Raji (cell line): ENCODE results near the gene RAPGEF3.

Source experiments
- POLR2A ChIP-seq: IDR thresholded peaks from 2 replicates; pipeline ENCODE4 v1.6.1; 2011; ENCODE audit warnings: low read depth, low read length, control low read depth; ENCODE audit not compliant: insufficient read depth

Gene RAPGEF3

GRCh38 chr12:47755655-47756562, 2.8 kb downstream of the RAPGEF3 start:
- TF ChIP-seq POLR2A: no peak

DNA sequence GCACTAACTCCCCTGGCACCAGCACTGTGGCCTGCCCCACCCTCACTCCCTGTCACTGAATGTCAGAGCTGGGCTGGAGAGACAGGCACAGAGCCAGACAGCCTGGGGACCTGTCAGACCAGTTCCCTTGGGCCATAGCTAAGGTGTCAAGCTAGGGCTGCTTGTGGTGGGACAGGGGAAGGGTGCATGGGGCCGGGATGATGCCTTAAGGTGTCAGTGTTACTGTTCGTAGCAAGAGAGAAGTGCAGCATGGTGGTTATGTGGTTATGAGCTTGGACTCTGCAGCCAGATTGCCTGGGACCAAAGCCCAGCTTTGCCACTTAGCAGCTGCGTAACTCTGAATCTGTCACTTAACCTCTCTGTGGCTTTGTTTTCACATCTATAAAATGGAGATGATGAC, 3.8 kb downstream of the RAPGEF3 start:
- no peak for TF ChIP-seq POLR2A

DNA sequence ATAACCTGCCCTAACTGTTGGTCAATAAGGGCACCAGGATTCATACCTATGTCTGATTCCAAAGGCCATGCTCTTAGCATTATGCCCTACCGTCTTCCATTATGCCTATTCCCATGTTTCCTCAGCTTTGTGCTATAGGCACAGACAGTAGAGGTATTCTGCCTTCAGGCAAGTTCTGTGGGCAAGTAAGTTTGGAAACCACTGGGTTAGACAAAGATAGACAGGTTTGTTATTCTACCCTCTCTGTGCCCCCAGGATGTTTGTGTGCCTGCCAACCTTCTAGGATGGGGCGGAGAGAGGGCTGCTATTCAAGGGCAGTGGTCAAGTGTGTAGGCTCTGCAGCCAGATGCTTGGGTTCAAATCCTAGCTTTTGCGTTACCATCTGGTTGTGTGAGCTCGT, 4.6 kb downstream of the RAPGEF3 start:
- no peak for TF ChIP-seq POLR2A

DNA sequence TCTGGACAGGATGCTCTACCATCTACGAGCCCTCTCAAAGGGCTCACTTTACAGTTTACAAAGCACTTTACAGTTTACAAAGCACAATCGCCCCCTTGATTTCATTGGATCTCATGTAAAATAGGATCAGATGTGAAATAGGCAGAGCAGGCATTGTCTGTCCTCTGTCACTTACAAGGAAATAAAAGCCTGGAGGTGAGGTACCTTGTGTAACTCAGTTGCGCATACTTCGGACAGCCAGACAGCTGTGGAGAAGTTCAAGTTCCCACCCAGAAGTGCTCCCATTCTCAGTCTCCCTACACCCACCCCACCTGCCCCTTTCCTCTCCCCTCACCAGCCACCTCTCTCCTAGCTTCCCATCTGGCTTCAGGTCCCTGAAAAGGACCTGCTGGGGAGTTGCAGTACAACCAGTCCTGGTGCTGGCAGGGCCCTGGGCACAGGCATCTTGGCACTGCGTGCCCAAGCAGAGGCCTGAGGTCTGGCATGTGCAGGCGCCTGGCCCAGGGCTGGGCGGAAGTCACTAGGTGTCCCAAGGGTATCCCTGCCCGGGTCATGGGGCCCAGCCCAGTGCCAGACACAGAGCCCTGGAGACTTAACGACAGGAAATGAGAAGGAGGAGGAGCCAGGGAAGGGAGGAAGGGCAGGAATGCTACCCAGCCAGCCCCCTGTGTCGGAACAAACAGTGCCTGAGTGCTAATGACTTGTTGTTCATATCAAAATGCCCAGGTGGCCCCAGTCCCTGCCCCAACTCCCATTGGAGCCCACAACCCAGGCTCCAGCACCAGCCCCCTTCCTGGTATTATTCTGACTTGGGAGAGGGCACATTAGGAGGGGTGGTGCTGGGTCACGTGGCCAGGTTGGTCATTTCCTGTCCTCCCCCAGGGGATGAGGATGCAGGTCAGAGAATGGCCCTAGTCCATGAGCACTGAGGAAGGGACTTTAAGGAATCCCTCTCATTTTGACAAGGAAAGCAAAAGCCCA, 5.4 kb downstream of the RAPGEF3 start:
- no peak for TF ChIP-seq POLR2A

- TF ChIP-seq POLR2A: no peak
Observed at GRCh38 chr12:47752552-47752951, 6.1 kb downstream of the RAPGEF3 start.

- TF ChIP-seq POLR2A: no peak
Observed at GRCh38 chr12:47752121-47752520, 6.6 kb downstream of the RAPGEF3 start.

DNA sequence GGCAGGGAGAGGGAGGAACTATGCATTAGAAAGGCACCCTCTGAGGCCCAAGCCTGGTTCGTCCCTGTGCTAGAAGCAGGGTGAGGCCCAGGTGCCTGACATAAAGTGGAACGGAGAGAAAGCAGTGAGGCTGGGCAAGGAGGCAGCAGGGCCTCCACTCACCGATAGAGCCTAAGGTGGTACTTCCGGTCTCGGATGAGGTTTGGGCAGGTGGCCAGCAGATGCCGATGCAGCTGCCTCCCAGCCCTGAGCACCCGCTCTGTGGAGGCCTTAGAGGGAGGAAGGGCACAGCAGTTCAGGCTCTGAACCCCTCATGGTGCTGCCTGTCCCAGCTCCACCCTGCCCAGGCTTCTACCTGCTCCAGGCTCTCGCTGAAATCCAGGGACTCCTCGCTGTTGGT, 7.1 kb downstream of the RAPGEF3 start:
- no peak for TF ChIP-seq POLR2A

DNA sequence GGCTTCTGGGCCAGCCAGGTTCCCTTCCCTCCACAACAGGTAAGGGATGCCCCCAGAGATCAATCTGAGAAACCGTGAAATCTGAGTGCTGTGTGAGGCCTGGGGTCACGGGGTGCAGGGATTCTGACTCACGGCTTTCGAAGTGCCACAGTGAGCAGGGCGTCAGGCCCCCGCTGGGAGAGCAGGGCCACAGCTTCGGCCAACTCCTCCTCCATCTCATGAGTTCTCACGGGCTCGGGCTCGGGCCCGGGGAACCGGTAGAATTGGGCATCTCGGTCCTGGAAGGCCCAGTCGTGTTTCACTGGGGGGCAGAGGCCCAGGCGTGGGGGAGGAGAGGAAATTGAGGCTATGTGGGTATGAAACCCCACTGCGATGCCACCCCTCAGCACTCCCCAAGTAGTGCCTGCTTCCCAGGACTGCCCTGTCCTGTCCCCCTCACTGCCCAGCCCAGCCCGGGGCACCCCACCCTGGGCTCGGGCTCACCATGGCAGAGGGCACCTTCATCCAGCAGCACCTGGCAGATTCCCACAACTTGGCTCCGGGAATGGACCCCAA, 7.7 kb downstream of the RAPGEF3 start:
- no peak for TF ChIP-seq POLR2A

- TF ChIP-seq POLR2A: no peak
Observed at GRCh38 chr12:47750229-47750798, 8.4 kb downstream of the RAPGEF3 start.

DNA sequence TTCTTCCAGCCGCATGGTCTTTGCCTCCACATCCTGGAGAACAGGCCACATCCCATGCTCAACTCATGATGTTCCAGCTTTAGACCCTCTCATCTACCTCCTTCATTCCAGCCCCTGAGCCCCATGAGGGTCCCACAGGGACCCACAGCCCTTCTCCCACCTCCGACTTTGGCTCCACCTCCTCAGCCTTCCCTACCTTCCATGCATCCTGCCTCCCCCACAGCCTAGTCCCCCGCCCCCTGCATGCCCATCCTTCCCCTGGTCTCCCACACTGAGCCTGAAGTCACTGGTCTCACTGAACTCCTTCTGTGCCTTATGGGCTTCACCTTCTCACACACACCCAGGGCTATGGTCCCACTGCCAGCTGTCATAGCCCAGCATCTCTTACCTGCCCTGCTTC, 9.8 kb downstream of the RAPGEF3 start:
- TF ChIP-seq POLR2A: no peak

- TF ChIP-seq POLR2A: no peak
Observed at GRCh38 chr12:47748507-47748828, 10.2 kb downstream of the RAPGEF3 start.

DNA sequence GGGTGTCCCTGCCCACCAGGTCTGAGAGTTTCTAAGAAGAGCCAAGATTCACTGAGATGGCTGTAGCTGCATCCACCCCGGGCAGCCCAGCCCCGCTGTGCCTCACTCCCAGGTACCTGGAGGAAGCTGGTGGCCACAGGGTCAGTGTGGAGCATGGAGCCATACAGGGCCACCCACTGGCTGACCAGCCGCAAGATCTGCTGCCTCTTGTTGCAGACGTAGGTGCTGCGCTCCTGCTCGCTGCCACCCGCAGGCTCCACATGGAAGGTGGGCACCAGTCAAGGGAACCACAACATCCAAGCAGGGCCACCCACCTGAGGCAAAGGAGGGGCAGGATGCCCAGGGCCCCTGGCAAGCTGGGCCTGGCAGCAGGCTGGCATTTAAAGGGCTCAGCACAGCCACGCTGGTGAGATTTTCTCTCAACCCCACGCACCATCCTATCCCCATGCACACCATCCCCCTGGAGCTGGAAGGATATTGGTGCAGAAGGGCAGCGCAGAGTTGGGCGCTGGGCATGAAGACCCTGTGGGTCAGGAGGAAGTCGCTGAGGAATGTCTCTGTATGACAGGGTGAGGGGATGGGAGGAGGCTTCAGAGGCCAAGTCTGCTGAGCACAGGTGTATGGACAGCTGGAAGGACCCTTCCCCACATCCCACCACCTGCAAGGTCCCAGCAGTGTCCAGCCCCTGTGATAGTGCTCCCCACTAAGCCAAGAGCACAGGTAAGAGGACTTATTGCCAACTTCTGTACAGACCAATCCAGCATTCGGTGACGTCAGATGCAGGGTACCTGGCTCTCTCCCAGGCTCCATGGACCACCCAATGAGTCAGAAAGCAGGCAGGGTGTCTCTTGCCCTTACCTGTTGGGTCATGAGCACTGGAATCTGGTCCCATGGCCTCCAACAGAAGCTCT, 10.8 kb downstream of the RAPGEF3 start:
- TF ChIP-seq POLR2A: no peak

DNA sequence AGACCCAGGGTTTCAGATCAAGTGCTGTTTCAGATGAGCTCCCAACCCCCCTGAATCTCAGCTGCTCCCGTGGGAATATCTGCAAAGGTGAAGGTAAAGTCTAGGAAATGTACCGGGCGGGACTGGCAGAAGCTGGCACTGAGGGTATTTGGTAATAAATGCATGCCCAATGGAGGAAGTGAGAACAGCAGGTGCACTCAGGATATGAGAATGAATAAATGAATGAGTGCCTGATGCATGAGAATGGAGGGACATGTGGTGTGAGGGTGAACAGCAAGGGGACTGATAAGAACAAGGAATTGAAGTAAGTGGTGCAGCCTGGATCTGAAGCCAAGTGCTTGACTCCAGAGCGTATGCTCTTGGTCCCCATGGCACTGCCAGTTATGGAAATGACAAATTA, 11.6 kb downstream of the RAPGEF3 start:
- TF ChIP-seq POLR2A: no peak

DNA sequence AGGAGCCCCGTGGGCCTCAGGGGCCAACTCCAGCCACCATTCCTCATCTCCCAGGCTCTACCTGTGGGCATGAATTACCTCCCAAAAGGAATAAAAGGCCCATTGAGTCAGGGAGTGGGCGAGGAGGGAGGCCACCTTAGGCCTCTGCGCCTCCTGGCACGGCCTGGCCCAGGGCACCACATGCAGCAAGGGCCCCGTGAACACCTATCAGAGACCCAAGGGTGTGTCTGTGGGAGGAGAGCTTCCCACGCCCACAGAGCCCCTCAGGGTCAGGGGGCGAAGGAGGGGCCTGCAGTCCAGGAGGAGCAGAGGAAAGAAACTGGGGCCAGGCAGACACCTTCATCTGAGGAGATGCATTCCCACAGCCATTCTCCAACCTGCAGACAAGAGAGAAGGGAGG, 12.2 kb downstream of the RAPGEF3 start:
- no peak for TF ChIP-seq POLR2A
